Measurements from ENCODE around the gene MBNL1.
A peak's percentile ranks its signal among the peaks of the same experiment; 100 is the strongest.
"Not testable (repeated sequence)": the region's sequence is repeated elsewhere in the genome, so short reads cannot be mapped to it uniquely, and the experiment has no call there.

The MBNL1 gene

GRCh38 chr3:152404976-152405375 is 136.2 kb downstream of the MBNL1 start:
- no peak for DNase-seq (ENCODE audit: low read depth)

- peak; percentile 61 for DNase-seq (ENCODE audit: low read depth)
Measured at GRCh38 chr3:152405915-152406802, 137.4 kb downstream of the MBNL1 start.

GRCh38 chr3:152413240-152413639 is 144.5 kb downstream of the MBNL1 start:
- no peak for DNase-seq (ENCODE audit: low read depth)

GRCh38 chr3:152416808-152417580 is 148.3 kb downstream of the MBNL1 start:
- DNase-seq (ENCODE audit: low read depth), result no peak

GRCh38 chr3:152419748-152420147 is 151.0 kb downstream of the MBNL1 start:
- DNase-seq (ENCODE audit: low read depth), result no peak

- DNase-seq (ENCODE audit: low read depth), result no peak
Measured at GRCh38 chr3:152421162-152421561, 152.4 kb downstream of the MBNL1 start.

GRCh38 chr3:152426393-152426792 is 157.7 kb downstream of the MBNL1 start:
- no peak for DNase-seq (ENCODE audit: low read depth)

GRCh38 chr3:152428577-152428976 is 159.8 kb downstream of the MBNL1 start:
- DNase-seq (ENCODE audit: low read depth), result no peak

GRCh38 chr3:152430223-152431002 is 161.7 kb downstream of the MBNL1 start:
- DNase-seq (ENCODE audit: low read depth), result no peak

GRCh38 chr3:152434142-152434541 is 165.4 kb downstream of the MBNL1 start:
- no peak for DNase-seq (ENCODE audit: low read depth)

GRCh38 chr3:152435210-152435609 is 166.5 kb downstream of the MBNL1 start:
- DNase-seq (ENCODE audit: low read depth), result not testable (repeated sequence)

GRCh38 chr3:152436707-152437590 is 168.2 kb downstream of the MBNL1 start:
- no peak for DNase-seq (ENCODE audit: low read depth)

GRCh38 chr3:152438181-152438580 is 169.5 kb downstream of the MBNL1 start:
- no peak for DNase-seq (ENCODE audit: low read depth)

GRCh38 chr3:152438706-152439105 is 170.0 kb downstream of the MBNL1 start:
- DNase-seq (ENCODE audit: low read depth), result no peak

GRCh38 chr3:152440243-152440642 is 171.5 kb downstream of the MBNL1 start:
- not testable (repeated sequence) for DNase-seq (ENCODE audit: low read depth)

- no peak for DNase-seq (ENCODE audit: low read depth)
Measured at GRCh38 chr3:152443212-152444023, 174.7 kb downstream of the MBNL1 start.

- peak; percentile 31 for DNase-seq (ENCODE audit: low read depth)
Measured at GRCh38 chr3:152444029-152444641, 175.4 kb downstream of the MBNL1 start.

- no peak for DNase-seq (ENCODE audit: low read depth)
Measured at GRCh38 chr3:152445212-152445611, 176.5 kb downstream of the MBNL1 start.

- DNase-seq (ENCODE audit: low read depth), result no peak
Measured at GRCh38 chr3:152446495-152446894, 177.8 kb downstream of the MBNL1 start.

GRCh38 chr3:152447511-152447910 is 178.8 kb downstream of the MBNL1 start:
- no peak for DNase-seq (ENCODE audit: low read depth)

All from non-pigmented ciliary epithelial cell (primary cell).